Stimulated activated CD8-positive, alpha-beta memory T cell treated with anti-CD3 and anti-CD28 coated beads, Interleukin-12 subunit alpha, Interleukin-12 subunit beta, amount 100 ng/mL, for 1 hour (primary cell): ENCODE results near the gene DUT.
A peak's percentile ranks its signal among the peaks of the same experiment; 100 is the strongest.

Experiments used
- DNase-seq: peaks from one replicate; pipeline ENCODE4 v3.0.0-alpha.2; 2020; ENCODE audit warnings: low read depth

The DUT gene

GRCh38 chr15:48330105-48330785 is 984 bp upstream of the DUT start:
- DNase-seq = no peak

DNA sequence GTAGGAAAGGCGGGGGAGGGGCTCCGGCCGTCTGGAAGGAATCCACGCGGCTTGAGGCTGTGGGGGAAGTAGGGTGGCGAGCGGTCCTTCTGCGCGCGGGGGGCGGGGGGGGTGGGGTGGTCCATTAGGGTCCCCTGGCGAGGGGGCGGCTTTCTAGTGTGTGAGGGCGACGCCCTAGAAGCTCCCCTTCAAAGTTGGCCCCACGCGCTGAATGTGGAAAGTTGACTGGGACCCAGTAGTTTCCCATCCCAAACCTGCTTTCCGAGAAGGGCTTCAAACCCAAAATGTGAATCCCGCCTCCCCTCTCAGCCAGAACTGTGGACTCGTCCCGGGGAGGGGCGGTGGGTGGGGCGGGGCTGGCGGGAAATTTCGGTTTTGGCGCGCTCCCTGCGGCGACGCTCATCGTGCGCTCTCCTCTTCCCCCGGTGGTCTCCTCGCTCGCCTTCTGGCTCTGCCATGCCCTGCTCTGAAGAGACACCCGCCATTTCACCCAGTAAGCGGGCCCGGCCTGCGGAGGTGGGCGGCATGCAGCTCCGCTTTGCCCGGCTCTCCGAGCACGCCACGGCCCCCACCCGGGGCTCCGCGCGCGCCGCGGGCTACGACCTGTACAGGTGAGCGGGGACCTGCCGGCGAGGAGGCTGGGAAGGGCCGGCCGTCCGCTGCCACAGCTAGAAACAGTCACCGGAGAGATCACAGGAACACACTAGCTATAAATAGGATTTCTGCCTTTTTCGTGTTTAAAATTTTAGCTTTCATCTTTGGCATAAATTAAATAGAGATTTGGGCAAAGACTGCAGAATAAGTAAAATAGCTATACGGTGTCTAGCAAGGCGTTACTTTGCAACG is 790 bp downstream of the DUT start:
- peak; percentile 53 for DNase-seq

DNA sequence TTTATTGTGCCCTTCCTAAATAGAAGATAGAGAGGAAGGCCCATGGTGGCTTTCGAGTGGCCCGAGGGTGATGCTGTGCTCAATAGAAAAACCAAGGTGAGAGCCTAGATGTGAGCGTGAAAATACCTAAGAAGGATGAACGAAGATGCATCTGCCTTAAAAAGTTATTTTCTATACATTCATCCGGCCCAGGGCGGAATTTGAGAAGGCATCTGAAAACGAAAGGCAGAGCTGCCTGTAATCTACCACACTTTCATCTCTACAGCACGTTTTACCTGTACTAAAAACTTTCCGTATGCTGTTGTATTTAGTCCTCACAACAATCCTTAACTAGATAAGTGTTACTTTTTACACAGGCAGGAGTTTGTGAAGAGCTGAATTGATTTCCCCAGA is 1.4 kb downstream of the DUT start:
- no peak for DNase-seq

- no peak for DNase-seq
These were observed 2.3 kb downstream of the DUT start for GRCh38 chr15:48333540-48333939.

DNA sequence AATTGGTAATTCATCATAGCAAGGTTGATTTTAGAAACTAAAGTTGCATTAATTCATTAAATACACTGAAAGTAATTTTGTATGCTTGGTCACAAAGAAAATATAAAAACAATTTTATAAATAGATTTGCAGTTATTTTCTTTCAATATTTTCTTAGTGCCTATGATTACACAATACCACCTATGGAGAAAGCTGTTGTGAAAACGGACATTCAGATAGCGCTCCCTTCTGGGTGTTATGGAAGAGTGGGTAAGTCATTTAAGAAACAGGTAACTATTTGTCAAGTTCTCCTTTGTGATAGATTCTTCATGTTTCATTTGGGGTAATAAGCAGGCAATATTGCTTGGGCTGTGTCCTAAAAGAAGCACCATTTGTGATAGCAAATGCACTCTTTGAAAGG is 3.0 kb downstream of the DUT start:
- no peak for DNase-seq

- no peak for DNase-seq
These were observed 5.7 kb downstream of the DUT start for GRCh38 chr15:48336940-48337339.

DNA sequence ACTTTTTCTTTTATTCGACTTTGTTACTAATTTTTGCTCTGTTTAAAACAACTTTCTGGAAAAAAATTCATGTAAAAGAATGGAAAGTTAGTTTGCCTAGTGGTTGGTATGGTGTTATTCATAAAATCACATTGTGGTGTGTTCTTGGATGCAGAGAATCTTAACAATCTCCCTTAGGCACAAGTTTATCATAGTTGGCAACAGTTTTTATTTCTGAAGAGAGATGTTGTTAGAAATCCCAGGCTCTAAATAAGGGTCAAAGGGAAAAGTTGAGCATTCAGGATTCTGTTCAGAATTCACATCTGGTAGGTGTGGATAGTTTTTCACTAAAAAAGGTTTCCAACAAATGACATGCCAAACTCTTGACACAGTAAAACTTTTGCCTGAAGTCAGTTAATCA is 6.4 kb downstream of the DUT start:
- DNase-seq = no peak

- no peak for DNase-seq
These were observed 8.9 kb downstream of the DUT start for GRCh38 chr15:48340111-48340510.

GRCh38 chr15:48343865-48344264 is 12.6 kb downstream of the DUT start:
- no peak for DNase-seq

GRCh38 chr15:48345516-48345915 is 14.3 kb downstream of the DUT start:
- no peak for DNase-seq

DNA sequence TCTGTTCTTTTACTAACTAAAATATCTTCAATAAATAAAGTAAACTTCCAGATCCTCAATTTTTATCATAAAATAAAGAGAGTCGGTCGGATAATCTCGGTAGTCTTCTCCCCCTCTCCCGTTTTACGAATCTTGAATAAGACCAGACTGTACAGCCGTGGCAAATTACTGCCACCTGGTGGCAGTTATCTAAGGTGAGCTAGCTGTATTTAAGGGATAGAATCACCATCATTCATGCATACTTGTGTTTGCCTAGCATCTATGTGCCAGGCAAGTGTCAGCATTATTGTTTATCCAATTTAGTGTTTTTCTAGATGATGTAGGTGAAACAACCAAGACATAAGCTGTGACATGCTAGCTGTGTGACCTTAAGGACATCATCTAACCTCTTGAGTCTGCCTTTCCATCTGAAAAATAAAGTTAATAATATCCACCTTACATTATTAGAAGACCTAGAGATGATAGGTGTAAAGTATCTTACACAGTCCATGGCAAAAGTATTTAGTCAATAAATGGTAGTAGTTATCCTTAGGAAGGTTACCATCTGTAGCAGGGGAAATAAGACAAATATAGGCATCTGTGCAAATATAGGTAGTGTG is 21.3 kb downstream of the DUT start:
- peak; percentile 32 for DNase-seq

- no peak for DNase-seq
These were observed 23.6 kb downstream of the DUT start for GRCh38 chr15:48354694-48355303.

DNA sequence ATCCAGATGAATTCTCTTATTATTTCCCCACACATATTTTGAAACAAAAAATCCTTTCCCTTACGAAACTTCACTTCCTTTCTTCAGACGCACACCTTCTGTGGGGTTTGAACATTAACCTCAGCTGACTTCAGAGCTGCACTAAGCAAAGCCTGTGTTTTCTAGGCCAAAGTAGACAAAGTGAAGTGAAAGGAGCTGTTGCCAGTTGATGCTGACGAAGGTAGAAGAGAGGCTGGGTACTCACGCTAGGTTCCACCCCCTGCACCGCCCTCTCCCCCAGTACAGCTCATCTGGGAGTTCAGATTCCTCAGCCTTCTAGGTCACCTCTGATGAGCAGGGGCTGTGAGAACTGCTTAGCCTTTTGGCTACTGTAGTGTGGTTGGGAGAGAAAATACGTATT is 24.1 kb downstream of the DUT start:
- DNase-seq = no peak

DNA sequence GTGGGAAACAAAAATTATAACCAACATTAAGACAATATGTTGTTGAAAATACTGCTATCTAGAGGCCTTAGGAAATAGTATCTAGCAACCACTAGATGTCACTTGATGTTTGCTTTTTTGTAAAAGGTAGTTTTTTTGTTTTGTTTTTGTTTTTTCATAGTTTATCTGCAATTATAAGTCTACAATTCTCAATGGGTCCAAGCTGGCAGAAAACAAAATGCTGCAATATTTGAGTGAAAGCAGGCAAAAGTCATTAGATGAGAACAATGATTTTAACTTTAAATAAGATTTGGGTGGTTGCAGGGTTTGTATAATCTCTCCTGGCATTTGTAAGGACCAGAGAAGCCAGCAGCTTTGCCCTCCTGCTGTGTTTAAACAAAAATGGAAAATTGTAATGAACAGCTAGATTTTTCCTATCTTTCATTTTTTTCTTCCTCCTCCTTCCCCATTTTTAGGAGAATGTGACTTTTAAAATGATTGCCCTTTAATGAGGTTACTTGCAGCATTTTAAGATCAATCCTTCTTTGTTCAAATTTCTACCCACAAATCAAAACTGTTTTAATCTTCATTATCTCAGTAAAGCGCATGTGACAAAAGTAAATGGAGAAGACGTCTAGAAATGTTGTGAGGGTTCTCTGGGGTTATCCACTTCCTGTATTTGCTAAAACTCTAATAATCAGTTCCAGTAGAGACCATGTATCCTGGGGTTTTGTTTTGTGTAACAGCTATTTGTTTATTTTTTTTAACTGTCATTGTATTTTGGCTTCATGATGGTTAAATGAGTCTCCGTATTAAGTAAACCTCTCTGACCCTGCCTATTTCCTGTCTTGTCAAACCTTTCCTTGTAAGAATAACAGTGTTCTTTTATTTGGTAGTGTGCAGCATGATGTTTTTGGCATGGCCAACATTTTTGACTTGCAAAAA is 27.3 kb downstream of the DUT start:
- no peak for DNase-seq

- no peak for DNase-seq
These were observed 29.6 kb downstream of the DUT start for GRCh38 chr15:48360841-48361240.

- no peak for DNase-seq
These were observed 30.5 kb downstream of the DUT start for GRCh38 chr15:48361685-48362084.

DNA sequence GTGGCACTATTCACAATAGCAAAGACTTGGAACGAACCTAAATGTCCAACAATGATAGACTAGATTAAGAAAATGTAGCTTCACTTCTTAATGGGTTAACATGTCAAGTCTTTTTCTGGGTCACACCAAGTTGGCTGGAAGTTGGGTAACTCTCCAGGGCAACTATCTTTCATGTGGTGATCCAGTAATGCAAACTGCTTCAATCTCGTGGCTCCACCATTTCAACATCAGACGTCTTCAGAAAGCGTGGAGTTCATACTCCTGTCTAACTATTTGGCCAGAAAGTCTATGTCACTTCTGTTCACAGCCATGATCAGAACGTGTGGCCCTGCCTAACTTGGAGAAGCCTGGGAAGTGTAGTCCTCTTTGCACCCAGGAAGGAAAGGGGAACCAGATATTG is 32.2 kb downstream of the DUT start:
- DNase-seq = no peak

- no peak for DNase-seq
These were observed 34.3 kb downstream of the DUT start for GRCh38 chr15:48365575-48365974.

DNA sequence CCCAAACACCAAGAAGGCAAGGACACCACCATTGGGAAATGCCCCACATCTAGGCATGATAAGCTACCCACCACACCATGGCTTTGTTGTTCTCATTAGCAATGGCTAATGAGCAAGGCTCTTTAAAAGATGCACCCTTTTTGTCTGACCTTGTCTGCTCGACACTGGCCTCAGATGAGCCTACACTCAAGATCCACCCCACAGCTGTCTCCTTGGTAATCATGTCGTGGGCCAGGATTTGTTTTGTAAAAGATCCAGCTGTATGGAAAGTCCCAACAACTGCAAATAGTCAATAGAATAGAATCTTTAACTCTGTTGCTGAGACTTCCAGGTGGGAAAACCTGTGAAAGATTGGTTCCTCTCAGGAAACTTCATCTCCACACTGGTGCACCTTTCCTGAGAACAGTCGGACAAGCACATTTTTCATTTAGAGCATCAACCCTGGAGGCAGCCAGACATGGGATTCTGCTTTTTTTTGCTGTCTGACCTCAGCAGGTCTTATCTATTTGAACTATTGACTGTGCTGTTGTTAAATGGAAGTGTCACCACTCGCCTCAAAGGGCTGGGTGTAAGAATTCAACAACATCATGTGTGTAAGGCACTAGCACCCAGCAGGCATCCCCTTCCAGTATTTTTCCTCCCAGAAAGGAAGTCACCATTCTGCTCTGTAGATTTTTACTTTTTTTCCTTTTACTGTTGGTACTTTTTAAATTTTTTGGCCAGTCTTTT is 35.5 kb downstream of the DUT start:
- DNase-seq = no peak

- no peak for DNase-seq
These were observed 36.3 kb downstream of the DUT start for GRCh38 chr15:48367483-48367882.

DNA sequence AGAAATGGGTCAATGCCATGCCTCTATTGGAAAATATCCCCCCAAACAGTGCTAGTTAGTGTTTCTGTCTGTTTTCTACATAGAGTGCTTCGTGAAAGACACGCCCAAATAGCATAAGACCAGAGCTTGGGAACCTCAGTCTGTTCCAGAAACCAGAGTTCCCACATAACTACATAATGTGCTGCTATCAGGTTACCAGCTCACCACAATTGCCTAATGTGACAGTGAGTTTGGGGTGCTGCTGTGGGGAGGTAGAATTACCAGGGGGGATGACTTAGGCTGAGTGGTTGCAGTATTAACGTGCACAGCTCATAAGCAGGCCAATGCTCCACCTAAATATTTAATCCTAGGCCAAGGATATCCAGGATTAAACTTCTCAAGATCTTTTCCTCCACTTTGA is 39.2 kb downstream of the DUT start:
- no peak for DNase-seq
